ENCODE data around the gene COG5.
"Not testable (repeated sequence)": the region's sequence is repeated elsewhere in the genome, so short reads cannot be mapped to it uniquely, and the experiment has no call there.

COG5 gene

GRCh38 chr7:107246836-107247235 lies 316.9 kb downstream of the COG5 start:
- not testable (repeated sequence) for H3K27me3 ChIP-seq (ENCODE audit: control insufficient read depth in 1 of 2, insufficient read depth in 1 of 2, low read length in 2 of 2); H4K8ac ChIP-seq (ENCODE audit: low read length); H4K91ac ChIP-seq (ENCODE audit: low read length); H2AFZ ChIP-seq (ENCODE audit: low read depth, low read length); H3K4ac ChIP-seq (ENCODE audit: low read depth in 1 of 2, low read length in 2 of 2); H3K4me1 ChIP-seq (ENCODE audit: control insufficient read depth, insufficient read depth, low read depth, low read length); H2BK12ac ChIP-seq (ENCODE audit: low read length in 2 of 2); H3K4me3 ChIP-seq (ENCODE audit: insufficient read depth in 1 of 2, low read depth in 1 of 2, low read length in 2 of 2); H2BK15ac ChIP-seq (ENCODE audit: low read depth, poor library complexity, severe bottlenecking); H3K18ac ChIP-seq (ENCODE audit: low read depth in 1 of 2, low read length in 2 of 2); H3K79me1 ChIP-seq (replicated peaks; ENCODE audit: low read length, poor library complexity, severe bottlenecking); H2BK5ac ChIP-seq (ENCODE audit: low read depth, low read length, poor library complexity, severe bottlenecking); H3K23ac ChIP-seq (ENCODE audit: low read length in 2 of 2); DNase-seq; H3K9ac ChIP-seq (ENCODE audit: low read length); H3K14ac ChIP-seq (ENCODE audit: low read length in 2 of 2); H3K4me2 ChIP-seq (ENCODE audit: low read length, poor library complexity, severe bottlenecking); H2BK120ac ChIP-seq (ENCODE audit: low read depth, low read length); H2AK5ac ChIP-seq (ENCODE audit: low read length, severe bottlenecking); H3K27ac ChIP-seq (ENCODE audit: low read length, poor library complexity, severe bottlenecking)
- Histone ChIP-seq H3K36me3 (ENCODE audit: control insufficient read depth in 1 of 2, insufficient read depth in 2 of 2, low read depth in 1 of 2, low read length in 2 of 2) (peaks cover 0 to 29% of the 10 kb centered on the region in 2 experiments), H3K9me3 (ENCODE audit: control insufficient read depth, low read length) (peaks cover 35% of the 10 kb centered on the region)
- WGBS = 89% methylated on average over 2 of the region's 3 CpGs

- Histone ChIP-seq H3K23ac (ENCODE audit: low read length in 2 of 2) (no peak overlapping the region), H3K36me3 (ENCODE audit: control insufficient read depth in 1 of 2, insufficient read depth in 2 of 2, low read depth in 1 of 2, low read length in 2 of 2) (peaks cover 0 to 29% of the 10 kb centered on the region in 2 experiments), H4K8ac (ENCODE audit: low read length) (no peak overlapping the region), H2AK5ac (ENCODE audit: low read length, severe bottlenecking) (no peak overlapping the region), H3K18ac (ENCODE audit: low read depth in 1 of 2, low read length in 2 of 2) (no peak overlapping the region), H3K4me3 (ENCODE audit: insufficient read depth in 1 of 2, low read depth in 1 of 2, low read length in 2 of 2) (no peak overlapping the region), H2BK120ac (ENCODE audit: low read depth, low read length) (no peak overlapping the region), H2BK5ac (ENCODE audit: low read depth, low read length, poor library complexity, severe bottlenecking) (no peak overlapping the region), H2AFZ (ENCODE audit: low read depth, low read length) (no peak overlapping the region), H4K91ac (ENCODE audit: low read length) (no peak overlapping the region), H3K27me3 (ENCODE audit: control insufficient read depth in 1 of 2, insufficient read depth in 1 of 2, low read length in 2 of 2) (no peaks in the 10 kb centered on the region), H3K79me1 (replicated peaks; ENCODE audit: low read length, poor library complexity, severe bottlenecking) (peaks cover 8% of the 10 kb centered on the region), H3K4me1 (ENCODE audit: control insufficient read depth, insufficient read depth, low read depth, low read length) (no peaks in the 10 kb centered on the region), H2BK12ac (ENCODE audit: low read length in 2 of 2) (no peak overlapping the region), H3K4ac (ENCODE audit: low read depth in 1 of 2, low read length in 2 of 2) (no peak overlapping the region), H3K14ac (ENCODE audit: low read length in 2 of 2) (no peak overlapping the region), H2BK15ac (ENCODE audit: low read depth, poor library complexity, severe bottlenecking) (no peak overlapping the region), H3K4me2 (ENCODE audit: low read length, poor library complexity, severe bottlenecking) (no peak overlapping the region), H3K9ac (ENCODE audit: low read length) (no peak overlapping the region), H3K9me3 (ENCODE audit: control insufficient read depth, low read length) (peaks cover 35% of the 10 kb centered on the region), H3K27ac (ENCODE audit: low read length, poor library complexity, severe bottlenecking) (no peak overlapping the region)
- DNase-seq = no peak
- 100% methylated on average over 1 of the region's 2 CpGs for WGBS
Observed at GRCh38 chr7:107244613-107245012, 319.1 kb downstream of the COG5 start.

- Histone ChIP-seq H3K14ac (ENCODE audit: low read length in 2 of 2) (no peak overlapping the region), H4K8ac (ENCODE audit: low read length) (no peak overlapping the region), H3K9me3 (ENCODE audit: control insufficient read depth, low read length) (peaks cover 35% of the 10 kb centered on the region), H4K91ac (ENCODE audit: low read length) (no peak overlapping the region), H3K4me1 (ENCODE audit: control insufficient read depth, insufficient read depth, low read depth, low read length) (no peaks in the 10 kb centered on the region), H2BK120ac (ENCODE audit: low read depth, low read length) (no peak overlapping the region), H3K23ac (ENCODE audit: low read length in 2 of 2) (no peak overlapping the region), H3K4me3 (ENCODE audit: insufficient read depth in 1 of 2, low read depth in 1 of 2, low read length in 2 of 2) (no peak overlapping the region), H2BK5ac (ENCODE audit: low read depth, low read length, poor library complexity, severe bottlenecking) (no peak overlapping the region), H3K9ac (ENCODE audit: low read length) (no peak overlapping the region), H3K4ac (ENCODE audit: low read depth in 1 of 2, low read length in 2 of 2) (no peak overlapping the region), H2BK15ac (ENCODE audit: low read depth, poor library complexity, severe bottlenecking) (no peak overlapping the region), H2AK5ac (ENCODE audit: low read length, severe bottlenecking) (no peak overlapping the region), H3K27me3 (ENCODE audit: control insufficient read depth in 1 of 2, insufficient read depth in 1 of 2, low read length in 2 of 2) (no peaks in the 10 kb centered on the region), H3K79me1 (replicated peaks; ENCODE audit: low read length, poor library complexity, severe bottlenecking) (peaks cover 8% of the 10 kb centered on the region), H3K18ac (ENCODE audit: low read depth in 1 of 2, low read length in 2 of 2) (no peak overlapping the region), H2AFZ (ENCODE audit: low read depth, low read length) (no peak overlapping the region), H3K27ac (ENCODE audit: low read length, poor library complexity, severe bottlenecking) (no peak overlapping the region), H2BK12ac (ENCODE audit: low read length in 2 of 2) (no peak overlapping the region), H3K4me2 (ENCODE audit: low read length, poor library complexity, severe bottlenecking) (no peak overlapping the region), H3K36me3 (ENCODE audit: control insufficient read depth in 1 of 2, insufficient read depth in 2 of 2, low read depth in 1 of 2, low read length in 2 of 2) (peaks cover 0 to 19% of the 10 kb centered on the region in 2 experiments)
- DNase-seq = no peak
- WGBS = 90% methylated on average over 4 of the region's 4 CpGs
Observed at GRCh38 chr7:107242267-107242666, 321.5 kb downstream of the COG5 start.

- Histone ChIP-seq H4K91ac (ENCODE audit: low read length) (no peak overlapping the region), H2BK12ac (ENCODE audit: low read length in 2 of 2) (no peak overlapping the region), H2BK15ac (ENCODE audit: low read depth, poor library complexity, severe bottlenecking) (no peak overlapping the region), H3K4me3 (ENCODE audit: insufficient read depth in 1 of 2, low read depth in 1 of 2, low read length in 2 of 2) (no peak overlapping the region), H2BK5ac (ENCODE audit: low read depth, low read length, poor library complexity, severe bottlenecking) (no peak overlapping the region), H4K8ac (ENCODE audit: low read length) (no peak overlapping the region), H2AFZ (ENCODE audit: low read depth, low read length) (no peak overlapping the region), H2BK120ac (ENCODE audit: low read depth, low read length) (no peak overlapping the region), H3K23ac (ENCODE audit: low read length in 2 of 2) (no peak overlapping the region), H3K4ac (ENCODE audit: low read depth in 1 of 2, low read length in 2 of 2) (no peak overlapping the region), H3K14ac (ENCODE audit: low read length in 2 of 2) (no peak overlapping the region), H2AK5ac (ENCODE audit: low read length, severe bottlenecking) (no peak overlapping the region), H3K79me1 (replicated peaks; ENCODE audit: low read length, poor library complexity, severe bottlenecking) (peaks cover 2% of the 10 kb centered on the region), H3K18ac (ENCODE audit: low read depth in 1 of 2, low read length in 2 of 2) (no peak overlapping the region), H3K4me1 (ENCODE audit: control insufficient read depth, insufficient read depth, low read depth, low read length) (peaks cover 3% of the 10 kb centered on the region), H3K9ac (ENCODE audit: low read length) (no peak overlapping the region), H3K27ac (ENCODE audit: low read length, poor library complexity, severe bottlenecking) (no peak overlapping the region), H3K9me3 (ENCODE audit: control insufficient read depth, low read length) (no peaks in the 10 kb centered on the region), H3K36me3 (ENCODE audit: control insufficient read depth in 1 of 2, insufficient read depth in 2 of 2, low read depth in 1 of 2, low read length in 2 of 2) (peaks cover 0 to 6% of the 10 kb centered on the region in 2 experiments), H3K27me3 (ENCODE audit: control insufficient read depth in 1 of 2, insufficient read depth in 1 of 2, low read length in 2 of 2) (no peaks in the 10 kb centered on the region), H3K4me2 (ENCODE audit: low read length, poor library complexity, severe bottlenecking) (no peak overlapping the region)
- DNase-seq = no peak
- WGBS = 100% methylated on average over 4 of the region's 4 CpGs
Observed at GRCh38 chr7:107237451-107237850, 326.3 kb downstream of the COG5 start.

Data from mesenchymal stem cell (in vitro differentiated cells and primary cell).